A673 (cell line): ENCODE data around the gene EDIL3. TPM values are rescaled to one million over a fixed set of nuclear protein-coding genes. Genes with fewer than 3 reads are reported as not detected.

Experiments used
- BruUV-seq: library from RNA; stranded (reverse); fragments of 400-500 nt; replicated peaks from 2 replicates; lab custom pipeline; 2021; lab: Mats Ljungman, UMichigan
- CTCF ChIA-PET: fragments of 300-600 bp; sonication (Branson Sonifier 250); formaldehyde crosslinking; loops from one replicate; lab custom pipeline; 2022; ENCODE audit warnings: antibody characterized with exemption; lab: Charles Lee
- POLR2A ChIA-PET: fragments of 300-600 bp; sonication (Branson Sonifier 250); formaldehyde crosslinking; loops from one replicate; lab custom pipeline; 2022; ENCODE audit warnings: antibody characterized with exemption; ENCODE audit not compliant: low non-redundant PET; lab: Charles Lee
- DNase-seq: peaks from one replicate; pipeline ENCODE4 v3.0.0-alpha.2; 2015; ENCODE audit warnings: low spot score
- H3K27ac ChIP-seq: fragments of 200-600 bp; sonication (generic); 2 replicates; pipeline ENCODE4 v1.5.1; 2016; ENCODE audit warnings: mixed run types, low read depth, mild to moderate bottlenecking, mixed read lengths, antibody characterized with exemption, low read length; ENCODE audit not compliant: poor library complexity, severe bottlenecking
- H3K27me3 ChIP-seq: fragments of 200-600 bp; sonication (generic); replicated peaks from 2 replicates; pipeline ENCODE4 v1.6.1; 2017; ENCODE audit warnings: mixed run types, low read depth, mild to moderate bottlenecking, mixed read lengths, antibody characterized with exemption, low read length; ENCODE audit not compliant: insufficient read depth, poor library complexity
- H3K36me3 ChIP-seq: fragments of 200-600 bp; sonication (generic); 2 replicates; pipeline ENCODE4 v1.6.1; 2016; ENCODE audit warnings: mixed run types, mild to moderate bottlenecking, mixed read lengths, antibody characterized with exemption, low read length; ENCODE audit not compliant: insufficient read depth, poor library complexity, severe bottlenecking
- H3K4me1 ChIP-seq: fragments of 200-600 bp; sonication (generic); 2 replicates; pipeline ENCODE4 v1.6.1; 2017; ENCODE audit warnings: mixed run types, mild to moderate bottlenecking, mixed read lengths, antibody characterized with exemption, low read length; ENCODE audit not compliant: insufficient read depth, poor library complexity, severe bottlenecking
- H3K4me3 ChIP-seq: fragments of 200-600 bp; sonication (generic); 2 replicates; pipeline ENCODE4 v1.5.1; 2016; ENCODE audit warnings: low read depth, mixed run types, mild to moderate bottlenecking, mixed read lengths, low read length; ENCODE audit not compliant: poor library complexity, severe bottlenecking
- H3K9me3 ChIP-seq: fragments of 200-600 bp; sonication (generic); 2 replicates; pipeline ENCODE4 v1.6.1; 2016; ENCODE audit warnings: mixed run types, low read depth, mild to moderate bottlenecking, mixed read lengths, antibody characterized with exemption, low read length; ENCODE audit not compliant: poor library complexity, severe bottlenecking
- EZH2 ChIP-seq: fragments of 200-600 bp; sonication (generic); IDR thresholded peaks from 2 replicates; pipeline ENCODE4 v1.6.1; 2017; ENCODE audit warnings: borderline replicate concordance, low read depth, mild to moderate bottlenecking, mixed read lengths, antibody characterized with exemption, low read length; ENCODE audit not compliant: poor library complexity, severe bottlenecking
- intact Hi-C: fragments of 100-400 bp; cut with micrococcal nuclease; formaldehyde crosslinking; loops from one replicate; pipeline ENCODE4 v1.10.0; 2022; ENCODE audit not compliant: unreplicated experiment
- total RNA-seq: library from RNA; stranded (reverse); gene quantifications from 2 replicates; pipeline ENCODE4 v1.2.3, GENCODE V29; 2021
- TF ChIP-seq, protein P1 (sequence below): fragments of 300-800, 200-600 bp; sonication (generic); conservative IDR thresholded peaks from 2 replicates; pipeline ENCODE4 v1.5.1; 2017; ENCODE audit warnings: low read depth, mild to moderate bottlenecking, antibody characterized with exemption, low read length, moderate library complexity, mixed read lengths

The EDIL3 gene
- total RNA-seq, 1 experiment from 2014 or later, result 4.6 TPM

- CTCF ChIA-PET, result no interaction called here
- Histone ChIP-seq H3K4me3 (no peak overlapping the region), H3K9me3 (no peaks in the 10 kb centered on the region), H3K36me3 (no peaks in the 10 kb centered on the region), H3K27me3 (no peaks in the 10 kb centered on the region), H3K4me1 (no peaks in the 10 kb centered on the region), H3K27ac (no peak overlapping the region)
- no peak for DNase-seq
- intact Hi-C loops, result no loop called here
- POLR2A ChIA-PET, result no interaction called here
- BruUV-seq, result no TSS peak
- TF ChIP-seq, protein P1, sequence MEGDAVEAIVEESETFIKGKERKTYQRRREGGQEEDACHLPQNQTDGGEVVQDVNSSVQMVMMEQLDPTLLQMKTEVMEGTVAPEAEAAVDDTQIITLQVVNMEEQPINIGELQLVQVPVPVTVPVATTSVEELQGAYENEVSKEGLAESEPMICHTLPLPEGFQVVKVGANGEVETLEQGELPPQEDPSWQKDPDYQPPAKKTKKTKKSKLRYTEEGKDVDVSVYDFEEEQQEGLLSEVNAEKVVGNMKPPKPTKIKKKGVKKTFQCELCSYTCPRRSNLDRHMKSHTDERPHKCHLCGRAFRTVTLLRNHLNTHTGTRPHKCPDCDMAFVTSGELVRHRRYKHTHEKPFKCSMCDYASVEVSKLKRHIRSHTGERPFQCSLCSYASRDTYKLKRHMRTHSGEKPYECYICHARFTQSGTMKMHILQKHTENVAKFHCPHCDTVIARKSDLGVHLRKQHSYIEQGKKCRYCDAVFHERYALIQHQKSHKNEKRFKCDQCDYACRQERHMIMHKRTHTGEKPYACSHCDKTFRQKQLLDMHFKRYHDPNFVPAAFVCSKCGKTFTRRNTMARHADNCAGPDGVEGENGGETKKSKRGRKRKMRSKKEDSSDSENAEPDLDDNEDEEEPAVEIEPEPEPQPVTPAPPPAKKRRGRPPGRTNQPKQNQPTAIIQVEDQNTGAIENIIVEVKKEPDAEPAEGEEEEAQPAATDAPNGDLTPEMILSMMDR, result no peak
- TF ChIP-seq EZH2, result no peak
Observed at GRCh38 chr5:84125216-84125615, 259.5 kb downstream of the EDIL3 start.

DNA sequence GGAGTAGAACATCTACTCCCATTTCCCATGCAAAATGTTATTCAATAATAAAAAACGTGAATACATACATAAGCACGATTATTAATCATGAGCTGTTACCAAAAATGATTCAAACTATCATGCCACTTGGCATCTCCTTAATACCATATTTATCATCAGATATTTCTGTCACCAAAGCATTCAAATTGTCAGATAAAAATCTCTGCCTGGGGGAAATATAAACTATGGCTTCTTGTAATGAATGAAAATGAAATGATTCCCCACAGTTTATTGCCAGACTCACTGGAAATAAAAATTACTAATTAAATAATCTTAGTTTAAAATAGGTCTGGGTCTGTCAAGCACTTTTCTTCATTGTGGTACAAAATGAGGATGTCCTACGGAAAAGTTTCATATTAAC is 265.4 kb downstream of the EDIL3 start:
- H3K9me3 ChIP-seq, result no peaks in the 10 kb centered on the region
- ChIA-PET CTCF (no interaction called here), POLR2A (no interaction called here)
- no peak overlapping the region for H3K27ac ChIP-seq
- DNase-seq, result no peak
- no peaks in the 10 kb centered on the region for H3K36me3 ChIP-seq
- BruUV-seq, result no TSS peak
- TF ChIP-seq EZH2, result no peak
- TF ChIP-seq, protein P1, result no peak
- H3K4me3 ChIP-seq, result no peak overlapping the region
- intact Hi-C loops, result no loop called here
- no peaks in the 10 kb centered on the region for H3K27me3 ChIP-seq
- no peaks in the 10 kb centered on the region for H3K4me1 ChIP-seq

GRCh38 chr5:84118551-84118950 is 266.1 kb downstream of the EDIL3 start:
- H3K36me3 ChIP-seq, result no peaks in the 10 kb centered on the region
- ChIA-PET CTCF (no interaction called here), POLR2A (no interaction called here)
- H3K9me3 ChIP-seq, result no peaks in the 10 kb centered on the region
- DNase-seq, result peak; percentile 11
- H3K27me3 ChIP-seq, result no peaks in the 10 kb centered on the region
- TF ChIP-seq, protein P1, result no peak
- no peak for TF ChIP-seq EZH2
- no peak overlapping the region for H3K4me3 ChIP-seq
- H3K27ac ChIP-seq, result no peak overlapping the region
- no peaks in the 10 kb centered on the region for H3K4me1 ChIP-seq
- intact Hi-C loops, result no loop called here
- no TSS peak for BruUV-seq
